GM18909 (cell line): Measurements from ENCODE around the gene MRPS18C.

Experiments used
- ATAC-seq: cut with Tn5 transposase; IDR thresholded peaks from one replicate; pipeline ENCODE4 v1.9.1; 2021; ENCODE audit warnings: mild to moderate bottlenecking; ENCODE audit not compliant: unreplicated experiment, poor library complexity

Gene MRPS18C

GRCh38 chr4:83455281-83456183, at the start of gene MRPS18C, which contains the start of gene HELQ:
MRPS18C (plus strand) TSS chr4:83456058; CDS start chr4:83456078, 20 bp downstream.
HELQ (minus strand) TSS chr4:83455823; CDS start chr4:83455693, 130 bp downstream.
- peak; percentile 96 for ATAC-seq

- no peak for ATAC-seq
Observed at GRCh38 chr4:83408908-83409307, 47.0 kb upstream of the MRPS18C start.

GRCh38 chr4:83413676-83414075, 42.2 kb upstream of the MRPS18C start:
- no peak for ATAC-seq

- ATAC-seq, result no peak
Observed at GRCh38 chr4:83417566-83417965, 38.3 kb upstream of the MRPS18C start.

GRCh38 chr4:83418211-83418610, 37.6 kb upstream of the MRPS18C start:
- no peak for ATAC-seq

GRCh38 chr4:83431200-83431599, 24.7 kb upstream of the MRPS18C start:
- no peak for ATAC-seq

GRCh38 chr4:83436680-83437079, 19.2 kb upstream of the MRPS18C start:
- ATAC-seq, result no peak

- no peak for ATAC-seq
Observed at GRCh38 chr4:83438719-83439118, 17.1 kb upstream of the MRPS18C start.

GRCh38 chr4:83440148-83440814, 15.6 kb upstream of the MRPS18C start:
- ATAC-seq, result no peak

GRCh38 chr4:83440899-83441298, 15.0 kb upstream of the MRPS18C start:
- ATAC-seq, result no peak

- ATAC-seq, result no peak
Observed at GRCh38 chr4:83449009-83449408, 6.8 kb upstream of the MRPS18C start.

- no peak for ATAC-seq
Observed at GRCh38 chr4:83454686-83455085, 1.2 kb upstream of the MRPS18C start.

- ATAC-seq, result no peak
Observed at GRCh38 chr4:83456184-83456501, 285 bp downstream of the MRPS18C start.

GRCh38 chr4:83473423-83473822, 17.6 kb downstream of the MRPS18C start:
- ATAC-seq, result no peak

- no peak for ATAC-seq
Observed at GRCh38 chr4:83473966-83474365, 18.1 kb downstream of the MRPS18C start.

- ATAC-seq, result peak; percentile 97
Observed at GRCh38 chr4:83484500-83485461, 28.9 kb downstream of the MRPS18C start, which contains the start of gene ABRAXAS1. ABRAXAS1 (minus strand) TSS chr4:83485100; CDS start chr4:83485072, 28 bp downstream.

- no peak for ATAC-seq
Observed at GRCh38 chr4:83486457-83487129, 30.7 kb downstream of the MRPS18C start.

- ATAC-seq, result no peak
Observed at GRCh38 chr4:83489711-83490326, 34.0 kb downstream of the MRPS18C start.

- ATAC-seq, result peak; percentile 83
Observed at GRCh38 chr4:83490876-83491450, 35.1 kb downstream of the MRPS18C start.
